GM12878 (cell line): Measurements from ENCODE around the gene REPS2. TPM values are rescaled to one million over a fixed set of nuclear protein-coding genes. Genes with fewer than 3 reads are reported as not detected.

Experiments used
- ATAC-seq: fragments of 200-7000 bp; cut with Tn5 transposase; 3 replicates; pipeline ENCODE4 v1.9.1; 2020; ENCODE audit warnings: mild to moderate bottlenecking, moderate library complexity
- BruUV-seq: library from RNA; stranded (reverse); fragments of 400-500 nt; replicated peaks from 2 replicates; lab custom pipeline; 2021; lab: Mats Ljungman, UMichigan
- CTCF ChIA-PET: fragments of 300-600 bp; sonication (Branson Sonifier 250); formaldehyde crosslinking; extraction: SDS; loops from one replicate; lab custom pipeline; 2021; ENCODE audit warnings: inconsistent platforms; lab: Yijun Ruan, JAX
- POLR2A ChIA-PET: fragments of 350-600 bp; formaldehyde crosslinking; extraction: SDS; loops from one replicate; lab custom pipeline; 2021; ENCODE audit warnings: inconsistent platforms; lab: Charles Lee
- RAD21 ChIA-PET: fragments of 300-600 bp; sonication (Branson Sonifier 250); formaldehyde crosslinking; loops from one replicate; lab custom pipeline; 2023; ENCODE audit warnings: antibody characterized with exemption; ENCODE audit not compliant: unreplicated experiment; lab: Charles Lee
- SMC1A ChIA-PET: fragments of 300-600 bp; sonication (Branson Sonifier 250); formaldehyde crosslinking; loops from one replicate; lab custom pipeline; 2023; ENCODE audit not compliant: unreplicated experiment, uncharacterized antibody; lab: Charles Lee
- DNase-seq: peaks from one replicate; pipeline ENCODE4 v3.0.0-alpha.2; 2011; ENCODE audit warnings: low read depth, low spot score
- FAIRE-seq: peaks from 3 replicates; lab custom pipeline; 2011; peaks lifted over from hg19 to GRCh38; lab: Jason Lieb, UNC
- H2AFZ ChIP-seq: 2 replicates; pipeline ENCODE4 v1.6.0; 2011; ENCODE audit warnings: low read depth, low read length, control low read depth; ENCODE audit not compliant: control insufficient read depth
- H3K27ac ChIP-seq: 2 replicates; pipeline ENCODE4 v1.5.1; 2011; ENCODE audit warnings: control low read depth; ENCODE audit not compliant: control insufficient read depth, insufficient read depth
- H3K27me3 ChIP-seq, 2 experiments: replicated peaks in 1 of 2; 2 replicates each; pipeline versions ENCODE4 v1.6.0 to v1.6.1; 2011; ENCODE audit warnings: low read length in 1 of 2; ENCODE audit not compliant: control insufficient read depth in 2 of 2, insufficient read depth in 2 of 2
- H3K36me3 ChIP-seq, 2 experiments: 2 replicates each; pipeline ENCODE4 v1.5.1; 2011; ENCODE audit warnings: low read length in 1 of 2; ENCODE audit not compliant: control insufficient read depth in 2 of 2, insufficient read depth in 2 of 2
- H3K4me1 ChIP-seq: 2 replicates; pipeline ENCODE4 v1.6.1; 2011; ENCODE audit warnings: mild to moderate bottlenecking, low read length, moderate library complexity, mixed read lengths; ENCODE audit not compliant: control insufficient read depth, insufficient read depth
- H3K4me2 ChIP-seq: 2 replicates; pipeline ENCODE4 v1.6.0; 2011; ENCODE audit warnings: control low read depth; ENCODE audit not compliant: control insufficient read depth, insufficient read depth
- H3K4me3 ChIP-seq: fragments of 200-600 bp; sonication (generic); 2 replicates; pipeline ENCODE4 v1.5.1; 2016
- H3K79me2 ChIP-seq: 2 replicates; pipeline ENCODE4 v1.6.0; 2011; ENCODE audit warnings: low read length; ENCODE audit not compliant: control insufficient read depth, insufficient read depth
- H3K9ac ChIP-seq: 2 replicates; pipeline ENCODE4 v1.8.0; 2011; ENCODE audit warnings: low read length, control low read depth, mixed read lengths; ENCODE audit not compliant: control insufficient read depth, insufficient read depth
- H3K9me3 ChIP-seq: replicated peaks from 3 replicates; pipeline ENCODE4 v1.5.1; 2011; ENCODE audit warnings: mild to moderate bottlenecking, low read length; ENCODE audit not compliant: control insufficient read depth, insufficient read depth
- H4K20me1 ChIP-seq: 2 replicates; pipeline ENCODE4 v1.6.0; 2011; ENCODE audit not compliant: control insufficient read depth, insufficient read depth
- CBX3 ChIP-seq: fragments of 200-600 bp; sonication (generic); IDR thresholded peaks from 2 replicates; pipeline ENCODE4 v1.6.1; 2016; ENCODE audit warnings: low read depth, borderline replicate concordance
- CREM ChIP-seq: IDR thresholded peaks from 2 replicates; pipeline ENCODE4 v1.6.1; 2014; ENCODE audit warnings: antibody characterized with exemption, low read depth
- EP300 ChIP-seq, 2 experiments: fragments of 150-350 bp in 1 of 2; IDR thresholded peaks; 2 replicates each; pipeline ENCODE4 v1.6.1; 2011 to 2012; ENCODE audit warnings: low read depth in 2 of 2, low read length in 2 of 2, borderline replicate concordance in 1 of 2, improper control_type of control experiment in 1 of 2, inconsistent platforms in 1 of 2; ENCODE audit not compliant: control insufficient read depth in 1 of 2
- HDAC6 ChIP-seq: fragments of 200-600 bp; sonication (generic); IDR thresholded peaks from one replicate; pipeline ENCODE4 v1.8.0; 2017; ENCODE audit warnings: antibody characterized with exemption; ENCODE audit not compliant: unreplicated experiment
- IKZF2 ChIP-seq, 2 experiments: fragments of 450-650 bp; IDR thresholded peaks; 2 replicates each; pipeline ENCODE4 v1.6.1; 2017; ENCODE audit warnings: mild to moderate bottlenecking in 2 of 2, moderate library complexity in 2 of 2
- MEF2A ChIP-seq: IDR thresholded peaks from 2 replicates; pipeline ENCODE4 v1.6.1; 2011; ENCODE audit warnings: low read depth, mild to moderate bottlenecking, low read length, moderate library complexity; ENCODE audit not compliant: insufficient read depth
- NFYB ChIP-seq: IDR thresholded peaks from 2 replicates; pipeline ENCODE4 v1.6.1; 2011; ENCODE audit warnings: low read depth, mild to moderate bottlenecking, low read length, improper control_type of control experiment, moderate library complexity; ENCODE audit not compliant: insufficient read depth
- NRF1 ChIP-seq: conservative IDR thresholded peaks from 2 replicates; pipeline ENCODE4 v1.6.1; 2011; ENCODE audit warnings: mild to moderate bottlenecking, low read depth, low read length, improper control_type of control experiment
- PAX5 ChIP-seq: IDR thresholded peaks from 2 replicates; pipeline ENCODE4 v1.6.1; 2011; ENCODE audit warnings: low read depth, low read length, borderline replicate concordance
- POLR2A ChIP-seq: IDR thresholded peaks from 2 replicates; pipeline ENCODE4 v1.6.1; 2011; ENCODE audit warnings: low read depth, mild to moderate bottlenecking, low read length
- RUNX3 ChIP-seq: IDR thresholded peaks from 2 replicates; pipeline ENCODE4 v1.6.1; 2012; ENCODE audit warnings: low read length, inconsistent platforms
- SMAD5 ChIP-seq: IDR thresholded peaks from 2 replicates; pipeline ENCODE4 v1.6.1; 2016; ENCODE audit warnings: antibody characterized with exemption, low read depth
- SREBF2 ChIP-seq: IDR thresholded peaks from 2 replicates; pipeline ENCODE4 v1.6.1; 2012; ENCODE audit warnings: mild to moderate bottlenecking, low read length
- TAF1 ChIP-seq: IDR thresholded peaks from 2 replicates; pipeline ENCODE4 v1.6.1; 2011; ENCODE audit warnings: mild to moderate bottlenecking, low read depth, low read length, borderline replicate concordance
- TCF3 ChIP-seq: IDR thresholded peaks from 2 replicates; pipeline ENCODE4 v1.6.1; 2012; ENCODE audit warnings: low read depth, mild to moderate bottlenecking, low read length, borderline replicate concordance; ENCODE audit not compliant: insufficient read depth
- ZBTB4 ChIP-seq: fragments of 450-650 bp; formaldehyde crosslinking; IDR thresholded peaks from 2 replicates; pipeline ENCODE4 v1.4.0; 2022; ENCODE audit warnings: mild to moderate bottlenecking, moderate library complexity
- ZNF217 ChIP-seq: fragments of 450-650 bp; IDR thresholded peaks from 2 replicates; pipeline ENCODE4 v1.6.1; 2017; ENCODE audit warnings: antibody characterized with exemption, mild to moderate bottlenecking
- ZNF24 ChIP-seq: fragments of 450-650 bp; IDR thresholded peaks from 2 replicates; pipeline ENCODE4 v1.6.1; 2017; ENCODE audit warnings: antibody characterized with exemption, mild to moderate bottlenecking
- ZNF274 ChIP-seq: IDR thresholded peaks from one replicate; pipeline ENCODE4 v1.8.0; 2011; ENCODE audit not compliant: insufficient read length, insufficient read depth
- in situ Hi-C: fragments of 300-500 bp; cut with MboI; formaldehyde crosslinking; loops from 9 replicates; pipeline ENCODE4 v1.14.3; 2018; ENCODE audit warnings: mixed read lengths
- intact Hi-C: fragments of 100-400 bp; cut with micrococcal nuclease; formaldehyde crosslinking; loops from one replicate; pipeline ENCODE4 v1.14.2; 2022; ENCODE audit not compliant: unreplicated experiment
- polyA plus RNA-seq, 11 experiments: library from polyadenylated mRNA; depleted of rRNA in 4 of 11; unstranded in 6 of 11; stranded (reverse) in 5 of 11; fragments of >200 nt; fragmentation: Nextera tagmentation in 4 of 11; fragmentation: Illumina TruSeq in 1 of 11; extraction: Ambion mirVana in 4 of 11; extraction: Trizol in 1 of 11; gene quantifications; 1 replicate in 1 of 11; 2 replicates in 10 of 11; pipeline versions ENCODE4 v1.2.1 to v1.2.3, GENCODE V29; 2011 to 2016; ENCODE audit warnings: inconsistent platforms in 2 of 11, missing spikeins in 2 of 11, low read depth in 1 of 11
- total RNA-seq, 4 experiments: library from RNA; depleted of rRNA in 3 of 4; stranded (reverse); fragments of >200 nt in 3 of 4; fragmentation: Illumina TruSeq in 1 of 4; extraction: Trizol in 1 of 4; gene quantifications; 2 replicates each; pipeline versions ENCODE4 v1.2.1 to v1.2.3, GENCODE V29; 2013 to 2021
- TF ChIP-seq, protein P1 (sequence below): fragments of 450-650 bp; IDR thresholded peaks from 2 replicates; pipeline ENCODE4 v1.6.1; 2017; ENCODE audit warnings: mild to moderate bottlenecking

REPS2 gene
- total and polyA plus RNA-seq, 10 of the 15 experiments (the other 5 are each of a cell fraction or from before 2014, with no cell fraction given), result 2.1 to 6.8 (median 3.9) TPM

DNA sequence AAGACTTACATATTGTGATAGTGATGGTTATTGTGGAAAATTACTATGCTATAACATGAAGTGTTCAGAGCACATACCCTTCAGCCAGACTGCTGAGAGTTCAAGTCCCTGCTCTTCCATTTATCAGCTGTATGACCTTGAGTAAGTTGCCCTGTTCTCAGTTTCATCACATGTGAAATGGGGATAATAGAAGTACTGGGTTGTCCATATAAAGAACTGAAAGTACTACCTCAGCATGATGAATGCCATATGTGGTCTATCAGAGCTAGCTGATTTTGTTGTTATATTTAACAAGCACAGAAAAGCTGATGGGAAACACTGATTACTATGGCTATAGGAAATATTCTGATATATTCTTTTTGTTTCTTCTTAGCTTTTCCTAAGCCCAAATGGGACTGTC is 115.6 kb downstream of the REPS2 start:
- H3K27ac ChIP-seq, result no peak overlapping the region
- FAIRE-seq, result no peak
- in situ Hi-C loops, result no loop called here
- RAD21 ChIA-PET, result interaction anchor here (1.0 to 1.5 kb wide), 5 partner anchors 8 to 179 kb away, joined by 3 to 7 read pairs (median 3); no protein-coding TSS in a partner anchor
- CTCF ChIA-PET, result interaction anchor here (1.0 to 1.9 kb wide), 5 partner anchors 9 to 77 kb away, joined by 3 to 13 read pairs (median 5); no protein-coding TSS in a partner anchor
- H2AFZ ChIP-seq, result no peak overlapping the region
- no TSS peak for BruUV-seq
- H3K4me2 ChIP-seq, result no peak overlapping the region
- H3K36me3 ChIP-seq, result no peaks in the 10 kb centered on the region
- H4K20me1 ChIP-seq, result no peaks in the 10 kb centered on the region
- H3K4me1 ChIP-seq, result no peaks in the 10 kb centered on the region
- intact Hi-C loops, result no loop called here
- no peak for TF ChIP-seq NFYB
- TF ChIP-seq CREM, result no peak
- no peak for TF ChIP-seq NRF1
- TF ChIP-seq, protein P1, sequence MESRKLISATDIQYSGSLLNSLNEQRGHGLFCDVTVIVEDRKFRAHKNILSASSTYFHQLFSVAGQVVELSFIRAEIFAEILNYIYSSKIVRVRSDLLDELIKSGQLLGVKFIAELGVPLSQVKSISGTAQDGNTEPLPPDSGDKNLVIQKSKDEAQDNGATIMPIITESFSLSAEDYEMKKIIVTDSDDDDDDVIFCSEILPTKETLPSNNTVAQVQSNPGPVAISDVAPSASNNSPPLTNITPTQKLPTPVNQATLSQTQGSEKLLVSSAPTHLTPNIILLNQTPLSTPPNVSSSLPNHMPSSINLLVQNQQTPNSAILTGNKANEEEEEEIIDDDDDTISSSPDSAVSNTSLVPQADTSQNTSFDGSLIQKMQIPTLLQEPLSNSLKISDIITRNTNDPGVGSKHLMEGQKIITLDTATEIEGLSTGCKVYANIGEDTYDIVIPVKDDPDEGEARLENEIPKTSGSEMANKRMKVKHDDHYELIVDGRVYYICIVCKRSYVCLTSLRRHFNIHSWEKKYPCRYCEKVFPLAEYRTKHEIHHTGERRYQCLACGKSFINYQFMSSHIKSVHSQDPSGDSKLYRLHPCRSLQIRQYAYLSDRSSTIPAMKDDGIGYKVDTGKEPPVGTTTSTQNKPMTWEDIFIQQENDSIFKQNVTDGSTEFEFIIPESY, result no peak
- TF ChIP-seq ZNF217, result no peak
- no peak for TF ChIP-seq HDAC6
- TF ChIP-seq SMAD5, result no peak
- no peak for TF ChIP-seq ZBTB4 (CRISPR knock-in tag)
- TF ChIP-seq POLR2A, result no peak
- no peak for TF ChIP-seq ZNF24
- TF ChIP-seq RUNX3, result no peak
- TF ChIP-seq SREBF2, result no peak
- TF ChIP-seq IKZF2 (IDR thresholded peaks at IDR 0.05), result no peak
- TF ChIP-seq TAF1, result no peak
- no peak for TF ChIP-seq CBX3
- no peak for TF ChIP-seq ZNF274
- TF ChIP-seq EP300 (IDR thresholded peaks at IDR 0.05; ENCODE audit: borderline replicate concordance in 1 of 2, control insufficient read depth in 1 of 2, low read depth in 2 of 2, low read length in 2 of 2), result no peak
- TF ChIP-seq TCF3, result no peak
- no peak for TF ChIP-seq MEF2A
- no peak for TF ChIP-seq PAX5
- H3K9me3 ChIP-seq, result no peaks in the 10 kb centered on the region
- H3K4me3 ChIP-seq, result no peak overlapping the region
- SMC1A ChIA-PET, result interaction anchor here (1.0 to 2.9 kb wide), 7 partner anchors 9 to 41 kb away, joined by 3 to 20 read pairs (median 5); no protein-coding TSS in a partner anchor
- no peaks in the 10 kb centered on the region for H3K79me2 ChIP-seq
- H3K9ac ChIP-seq, result no peak overlapping the region
- DNase-seq, result no peak
- peak; percentile 77 for ATAC-seq
- no peaks in the 10 kb centered on the region; a peak in 1 of 4 replicates for H3K27me3 ChIP-seq
- POLR2A ChIA-PET, result no interaction called here
